AG04449 (cell line): Measurements from ENCODE around the gene C15orf39.

Experiments used
- CTCF ChIA-PET: fragments of 350-600 bp; formaldehyde crosslinking; extraction: SDS; loops from one replicate; lab custom pipeline; 2021; ENCODE audit warnings: antibody characterized with exemption; lab: Yijun Ruan, JAX
- POLR2A ChIA-PET: fragments of 400-600, 350-600 bp; formaldehyde crosslinking; extraction: SDS; loops from one replicate; lab custom pipeline; 2020; ENCODE audit warnings: antibody characterized with exemption, inconsistent platforms; lab: Yijun Ruan, JAX
- DNase-seq: peaks from one replicate; pipeline ENCODE4 v3.0.0-alpha.2; 2010; ENCODE audit warnings: low read depth, low spot score
- H3K4me3 ChIP-seq: 2 replicates; pipeline ENCODE4 v1.5.1; 2011; ENCODE audit warnings: low read depth, mild to moderate bottlenecking, control low read depth, low read length
- TF ChIP-seq, protein P1 (sequence below): IDR thresholded peaks from one replicate; pipeline ENCODE4 v1.5.1; 2011; ENCODE audit warnings: mild to moderate bottlenecking, moderate library complexity, low read length, control low read depth, inconsistent platforms; ENCODE audit not compliant: insufficient read depth; ENCODE audit errors: missing control alignments

The C15orf39 gene

DNA sequence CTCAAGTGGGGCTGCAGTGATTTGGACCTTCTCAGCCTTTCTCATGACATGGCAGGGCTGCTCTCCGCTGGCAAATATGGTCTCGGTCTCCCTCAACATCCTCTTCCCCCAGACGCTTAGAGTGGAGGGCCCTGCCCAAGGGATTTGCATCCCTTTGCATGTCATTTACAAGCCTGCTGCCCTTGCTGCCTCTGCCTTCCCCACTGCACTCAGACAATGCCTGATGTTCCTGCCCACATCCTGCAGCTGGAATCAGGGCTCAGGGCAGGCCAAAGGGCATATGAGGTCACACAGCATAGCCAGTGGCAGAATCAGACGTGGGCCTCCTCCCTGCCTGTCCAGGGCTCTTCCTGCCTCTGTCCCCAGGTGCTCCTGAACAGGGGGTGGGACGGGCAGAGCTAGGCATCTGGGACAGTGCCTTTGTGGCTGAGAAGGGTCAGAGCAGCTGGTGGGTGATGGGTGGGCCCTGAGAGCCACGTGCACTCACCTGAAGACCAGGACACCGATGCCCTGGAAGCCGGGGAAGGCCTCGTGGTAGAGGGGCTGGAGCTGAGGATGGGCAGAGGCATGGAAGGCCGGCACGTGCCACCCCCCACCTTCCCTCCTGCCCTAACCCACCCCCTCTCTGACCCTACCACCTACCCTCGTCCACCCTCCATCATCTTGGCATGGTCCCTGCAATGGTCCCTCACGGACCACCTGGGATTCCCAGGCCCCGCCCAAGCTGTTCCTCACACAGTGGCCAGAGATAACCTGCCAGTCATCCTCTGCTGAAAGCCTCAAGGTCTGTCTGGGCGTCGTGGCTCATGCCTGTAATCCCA lies 29.1 kb downstream of the C15orf39 start:
- ChIA-PET CTCF (interaction anchor here (1.1 kb wide), 1 partner anchor 11 kb away, joined by 3 read pairs; no protein-coding TSS in a partner anchor), POLR2A (no interaction called here)
- TF ChIP-seq, protein P1, sequence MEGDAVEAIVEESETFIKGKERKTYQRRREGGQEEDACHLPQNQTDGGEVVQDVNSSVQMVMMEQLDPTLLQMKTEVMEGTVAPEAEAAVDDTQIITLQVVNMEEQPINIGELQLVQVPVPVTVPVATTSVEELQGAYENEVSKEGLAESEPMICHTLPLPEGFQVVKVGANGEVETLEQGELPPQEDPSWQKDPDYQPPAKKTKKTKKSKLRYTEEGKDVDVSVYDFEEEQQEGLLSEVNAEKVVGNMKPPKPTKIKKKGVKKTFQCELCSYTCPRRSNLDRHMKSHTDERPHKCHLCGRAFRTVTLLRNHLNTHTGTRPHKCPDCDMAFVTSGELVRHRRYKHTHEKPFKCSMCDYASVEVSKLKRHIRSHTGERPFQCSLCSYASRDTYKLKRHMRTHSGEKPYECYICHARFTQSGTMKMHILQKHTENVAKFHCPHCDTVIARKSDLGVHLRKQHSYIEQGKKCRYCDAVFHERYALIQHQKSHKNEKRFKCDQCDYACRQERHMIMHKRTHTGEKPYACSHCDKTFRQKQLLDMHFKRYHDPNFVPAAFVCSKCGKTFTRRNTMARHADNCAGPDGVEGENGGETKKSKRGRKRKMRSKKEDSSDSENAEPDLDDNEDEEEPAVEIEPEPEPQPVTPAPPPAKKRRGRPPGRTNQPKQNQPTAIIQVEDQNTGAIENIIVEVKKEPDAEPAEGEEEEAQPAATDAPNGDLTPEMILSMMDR: no peak

DNA sequence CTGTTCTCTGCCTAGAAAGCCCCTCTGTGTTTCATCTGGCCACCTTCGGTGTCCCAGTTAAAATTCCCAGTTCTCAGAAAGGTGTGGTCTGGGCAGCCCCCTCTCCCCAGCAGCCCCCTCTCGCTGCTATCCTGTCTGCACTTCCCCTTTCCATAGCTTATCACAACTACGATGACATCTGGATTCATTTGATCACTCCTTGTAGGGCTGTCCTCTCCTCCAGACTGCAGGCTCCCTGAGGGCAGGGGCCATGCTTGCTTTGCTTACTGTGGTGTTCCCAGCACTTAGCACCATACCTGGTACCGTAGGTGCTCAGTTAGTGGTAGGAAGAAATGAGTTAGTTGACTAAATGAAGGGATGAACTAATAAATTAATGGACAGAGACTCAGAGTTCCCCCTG lies 30.2 kb downstream of the C15orf39 start:
- H3K4me3 ChIP-seq: no peak overlapping the region
- DNase-seq: no peak
- POLR2A ChIA-PET: no interaction called here
- CTCF ChIA-PET: no interaction called here
- TF ChIP-seq, protein P1: no peak

More for the DNA sequence above, 29.1 kb downstream of the C15orf39 start:
- no peak overlapping the region for H3K4me3 ChIP-seq
- DNase-seq: no peak

DNA sequence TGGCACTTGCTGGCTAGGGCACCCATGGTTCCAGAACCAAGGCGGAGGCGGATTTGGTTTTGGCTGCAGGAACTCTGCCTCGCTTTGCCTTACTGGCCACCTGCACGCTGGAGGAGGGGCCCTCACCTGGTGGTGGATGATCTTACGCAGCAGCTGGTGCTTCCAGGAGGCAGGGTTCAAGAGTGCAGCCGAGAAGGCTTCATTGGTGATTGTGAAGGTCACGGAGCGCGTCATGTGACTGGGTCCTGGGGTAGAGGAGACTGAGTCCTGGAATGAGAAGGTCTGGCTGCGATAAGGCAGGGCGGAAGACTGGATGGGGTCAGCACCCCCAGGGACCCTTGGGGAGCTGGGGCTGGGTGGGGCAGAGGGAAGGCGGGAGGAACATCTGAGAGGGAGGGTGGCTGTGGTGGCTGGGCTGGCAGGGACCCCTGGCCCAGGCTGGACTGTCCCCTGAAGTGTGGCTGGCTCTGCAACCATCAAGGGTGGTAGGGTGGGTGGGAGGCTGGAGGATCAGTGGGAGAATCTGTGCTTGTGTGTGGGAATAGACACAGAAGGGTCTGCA lies 30.7 kb downstream of the C15orf39 start:
- CTCF ChIA-PET: no interaction called here
- POLR2A ChIA-PET: no interaction called here
- DNase-seq: no peak
- H3K4me3 ChIP-seq: no peak overlapping the region
- TF ChIP-seq, protein P1: no peak

DNA sequence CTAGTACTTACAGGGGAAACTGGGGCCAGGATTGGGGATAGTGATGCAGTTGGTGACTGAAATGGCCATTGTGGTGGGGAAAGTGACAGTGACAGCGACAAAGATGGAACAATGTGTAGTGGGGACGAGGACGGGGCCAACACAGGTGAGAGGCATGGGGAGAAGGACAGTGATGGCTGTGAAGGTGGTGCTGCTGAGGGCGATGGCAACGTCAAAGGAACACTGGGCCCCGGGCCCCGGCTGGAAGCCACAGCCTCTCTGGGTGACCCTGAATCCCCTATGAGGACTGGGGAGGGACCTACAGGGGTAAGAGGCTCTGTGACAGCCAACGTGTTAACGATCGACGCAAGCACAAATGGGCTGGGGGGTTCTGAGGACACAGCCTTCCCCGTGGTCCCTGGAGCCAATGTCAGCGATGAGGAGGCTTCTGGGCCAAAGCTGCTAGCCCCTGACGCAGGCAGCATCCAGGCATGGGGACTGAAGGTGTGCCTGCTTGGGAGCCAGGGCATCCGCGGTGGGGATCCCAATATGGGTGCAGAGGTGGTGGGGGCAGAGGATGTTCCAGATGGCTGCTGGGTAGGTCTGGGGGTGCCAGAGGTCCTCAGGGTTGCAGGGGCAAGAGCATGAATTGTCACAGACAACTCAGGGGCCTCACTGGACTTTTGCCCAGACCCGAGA lies 31.3 kb downstream of the C15orf39 start:
- H3K4me3 ChIP-seq: no peak overlapping the region
- TF ChIP-seq, protein P1: no peak
- no peak for DNase-seq
- POLR2A ChIA-PET: no interaction called here
- CTCF ChIA-PET: no interaction called here

DNA sequence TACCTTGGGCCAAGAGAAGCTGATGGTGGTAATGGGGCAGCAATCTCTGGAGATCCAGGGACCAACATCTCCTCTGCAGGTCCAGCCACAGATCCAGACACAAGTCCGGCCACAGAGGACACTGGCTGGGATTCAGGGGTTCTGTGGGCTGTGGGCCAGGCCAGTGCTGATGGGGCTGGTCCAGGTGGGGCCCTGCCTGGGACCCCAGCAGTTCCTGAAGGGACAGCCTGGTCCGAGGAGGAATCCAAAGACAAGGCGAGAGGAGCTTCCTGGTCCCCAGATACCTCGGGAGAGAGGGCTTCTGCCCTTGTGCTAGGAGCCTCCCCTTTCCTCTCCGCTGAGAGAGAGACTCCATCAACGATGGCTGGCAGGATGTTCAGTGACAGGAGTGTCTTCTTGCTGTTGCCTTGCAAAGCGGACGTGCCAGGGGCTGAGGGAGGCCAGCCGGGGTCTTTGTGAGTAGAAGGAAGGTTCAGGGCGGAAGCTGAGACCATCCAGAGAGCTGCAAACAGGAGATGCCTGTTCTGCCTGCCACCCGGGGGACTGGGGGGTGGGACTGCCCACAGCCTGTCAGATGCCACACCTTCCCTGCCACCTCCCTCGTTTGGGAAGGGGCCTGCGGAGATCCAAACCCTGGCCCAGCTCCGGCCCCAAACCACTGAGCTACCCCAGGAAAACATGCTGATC lies 32.0 kb downstream of the C15orf39 start:
- H3K4me3 ChIP-seq: no peak overlapping the region
- POLR2A ChIA-PET: no interaction called here
- DNase-seq: no peak
- TF ChIP-seq, protein P1: no peak
- CTCF ChIA-PET: no interaction called here
